Colon (tissue), 2 donors: ENCODE data around the gene DNAL4.

Experiments
- FAIRE-seq: peaks from 2 replicates; lab custom pipeline; 2012; peaks lifted over from hg19 to GRCh38; lab: Jason Lieb, UNC
- donor health status: control.
- donor health status: control.

DNAL4 gene, protein sequence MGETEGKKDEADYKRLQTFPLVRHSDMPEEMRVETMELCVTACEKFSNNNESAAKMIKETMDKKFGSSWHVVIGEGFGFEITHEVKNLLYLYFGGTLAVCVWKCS

DNA sequence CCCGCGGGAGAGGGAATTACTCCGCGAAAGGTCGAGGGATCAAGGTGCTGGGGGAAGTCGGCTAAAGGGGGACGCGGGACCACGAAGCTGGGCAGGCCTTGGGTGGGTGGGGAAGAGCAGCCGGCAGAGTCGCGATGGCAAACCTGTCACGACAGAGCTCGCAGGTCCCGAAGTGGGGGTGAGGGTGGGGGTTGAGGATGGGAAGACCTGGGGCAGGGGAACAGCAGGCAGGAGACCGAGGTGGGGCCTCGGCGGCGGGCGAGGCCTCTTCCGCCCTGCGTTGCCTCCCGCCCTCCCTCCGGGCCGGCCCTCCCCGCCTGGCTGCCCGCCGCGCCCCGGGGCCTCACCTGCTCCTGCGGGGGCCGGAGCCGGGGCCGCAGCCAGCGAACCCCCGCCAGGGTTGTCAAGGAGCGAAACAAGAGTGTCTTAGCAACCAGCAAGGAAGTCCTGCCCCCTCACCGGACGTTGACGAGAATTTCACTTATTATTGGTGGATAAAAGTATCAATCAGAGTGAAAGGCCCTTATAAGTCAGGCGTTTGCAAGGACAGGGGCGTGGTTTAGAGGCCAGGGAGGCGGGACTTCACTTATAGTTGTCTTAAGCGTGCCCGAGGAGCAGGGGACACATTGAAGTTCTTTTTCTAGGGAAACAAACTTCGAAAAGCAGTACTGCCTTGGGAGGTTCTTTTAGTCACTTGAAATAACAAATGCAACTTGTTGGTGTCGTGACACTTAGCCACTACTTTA is at the start of gene DNAL4:
Gene DNAL4, minus strand, starts transcription at position 423 of the 746 bp plus-strand sequence. CDS start 11,412 bp downstream, outside the sequence.
- FAIRE-seq = peak; percentile 18

DNA sequence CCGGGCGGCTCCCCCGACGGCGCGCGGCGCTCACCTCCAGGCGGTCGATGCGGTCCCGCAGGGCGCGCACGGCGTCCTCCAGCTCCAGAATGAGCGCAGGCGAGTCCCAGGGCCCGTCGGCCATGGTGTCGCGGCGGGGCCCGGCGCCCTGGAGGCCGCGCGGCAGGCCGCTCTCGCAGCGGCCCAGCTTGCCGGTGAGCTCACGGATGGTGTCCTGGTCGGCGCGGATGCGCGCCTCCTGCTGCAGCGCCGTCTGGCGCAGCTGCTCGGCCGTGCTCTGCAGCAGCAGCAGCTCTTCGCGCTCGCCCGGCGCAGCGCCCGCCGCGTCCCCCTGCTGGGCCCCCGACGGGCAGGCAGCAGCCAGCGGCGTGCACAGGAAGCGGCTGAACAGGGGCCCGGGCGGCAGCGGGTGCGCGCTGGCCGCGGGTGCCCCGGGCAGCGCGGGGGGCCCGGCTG is 49.3 kb upstream of the DNAL4 start:
- FAIRE-seq = no peak

DNA sequence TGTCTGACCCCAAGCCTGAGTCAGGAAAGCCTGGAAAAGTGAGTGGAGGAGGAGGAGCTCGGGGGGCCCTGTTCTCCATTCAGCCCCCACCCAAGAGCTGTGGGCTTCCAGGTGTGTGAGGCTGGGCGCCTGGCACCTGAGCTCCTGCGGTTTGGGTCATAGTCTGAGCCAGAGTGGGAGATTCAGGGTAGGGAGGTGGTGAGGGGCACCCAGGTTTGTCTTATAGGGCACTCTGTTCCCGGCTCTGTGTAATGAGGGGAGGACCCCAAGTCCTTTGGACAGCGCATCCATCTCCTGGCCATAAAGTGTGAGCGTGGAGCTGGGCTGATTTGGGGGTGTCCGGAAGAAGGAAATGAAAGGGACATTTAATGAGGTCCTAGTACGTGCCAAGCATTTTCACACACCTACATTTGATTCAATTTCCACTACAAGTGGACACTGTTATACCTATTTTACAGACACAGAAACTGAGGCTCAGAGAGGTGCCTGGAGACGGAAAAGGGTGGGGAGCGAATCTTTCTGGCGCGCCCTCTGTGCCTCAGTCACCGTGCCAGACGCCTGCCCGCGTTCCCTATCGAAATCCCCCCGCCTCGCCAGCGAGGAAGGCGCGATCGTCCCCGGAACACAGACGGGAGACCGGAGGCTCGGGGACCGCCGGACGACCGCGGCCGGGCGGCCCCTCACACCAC is 48.7 kb upstream of the DNAL4 start:
- FAIRE-seq = no peak

DNA sequence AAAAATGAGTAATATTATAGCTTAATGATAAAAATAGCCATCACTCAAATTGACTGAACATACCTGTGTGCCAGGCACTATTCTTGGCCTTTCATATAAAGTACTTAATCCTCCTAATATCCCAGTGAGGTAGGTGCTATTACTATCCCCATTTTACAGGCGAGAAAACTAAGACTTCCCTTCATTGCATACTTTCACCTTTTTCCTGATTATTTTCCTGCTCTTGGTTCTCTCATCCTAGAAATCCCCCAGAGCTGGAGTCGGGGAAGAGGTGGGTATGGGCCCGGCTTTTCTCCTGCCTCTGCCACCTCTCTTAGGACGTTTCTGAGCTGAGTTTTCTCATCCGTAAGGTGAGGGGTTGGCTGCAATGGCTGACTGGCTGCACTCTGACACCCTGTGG is 47.7 kb upstream of the DNAL4 start:
- no peak for FAIRE-seq

DNA sequence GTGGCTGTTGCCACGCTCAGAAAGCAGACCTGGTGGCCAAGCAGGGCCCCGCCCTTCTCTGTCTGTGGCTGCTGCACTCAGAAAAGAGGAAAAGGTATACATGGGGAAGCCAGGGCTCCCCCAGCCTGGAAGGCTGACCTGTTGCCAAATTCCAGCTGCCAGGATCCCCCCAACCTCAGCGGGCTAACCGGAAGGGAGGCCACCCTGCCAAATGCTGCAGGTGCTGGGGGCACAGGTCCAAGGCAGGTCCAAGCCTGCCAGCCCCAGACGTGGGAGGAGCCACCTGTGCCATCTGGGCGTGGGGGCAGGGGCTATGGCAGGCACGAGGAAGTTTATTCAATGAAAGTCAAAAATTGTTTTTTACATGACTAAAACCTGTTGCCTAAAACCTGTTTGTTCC is 47.3 kb upstream of the DNAL4 start:
- FAIRE-seq = no peak

DNA sequence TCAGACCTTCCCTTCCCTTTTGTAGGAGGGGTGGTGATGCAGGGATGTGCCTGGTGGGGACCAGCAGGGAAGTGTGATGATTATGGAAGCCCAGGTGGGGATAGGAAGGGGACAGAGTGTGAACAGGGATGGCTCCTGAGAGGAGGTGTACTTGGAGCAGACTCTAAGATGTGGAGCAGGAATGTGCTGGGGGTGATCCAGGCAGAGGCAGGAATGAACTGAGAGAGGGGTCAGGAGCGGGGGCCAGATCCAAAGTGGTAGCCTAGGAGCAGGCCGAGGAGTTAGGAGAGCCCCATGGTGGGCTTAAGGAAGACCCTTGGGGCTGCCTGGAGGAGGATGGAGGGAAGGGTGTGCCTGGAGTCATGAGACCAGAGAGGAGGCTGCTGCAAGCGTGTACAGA is 46.2 kb upstream of the DNAL4 start:
- FAIRE-seq = no peak

DNA sequence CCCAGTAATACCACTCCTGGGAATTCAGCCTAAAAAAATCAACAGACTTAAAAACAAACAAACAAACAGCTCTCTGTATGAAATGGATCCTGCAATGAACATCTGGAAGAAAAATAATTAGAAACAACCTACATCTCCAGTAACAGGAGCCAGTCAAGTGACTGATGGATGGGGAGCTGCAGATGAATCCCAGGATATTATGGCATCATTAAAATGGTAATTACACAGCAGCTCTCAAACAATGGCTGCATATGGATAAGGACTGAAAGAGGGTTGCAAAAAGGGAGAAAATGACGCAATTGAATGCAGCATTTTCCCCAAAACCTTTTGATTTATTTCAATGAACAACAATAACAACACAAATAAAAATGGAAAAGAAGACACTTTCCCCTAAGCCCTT is 45.7 kb upstream of the DNAL4 start:
- FAIRE-seq = no peak

DNA sequence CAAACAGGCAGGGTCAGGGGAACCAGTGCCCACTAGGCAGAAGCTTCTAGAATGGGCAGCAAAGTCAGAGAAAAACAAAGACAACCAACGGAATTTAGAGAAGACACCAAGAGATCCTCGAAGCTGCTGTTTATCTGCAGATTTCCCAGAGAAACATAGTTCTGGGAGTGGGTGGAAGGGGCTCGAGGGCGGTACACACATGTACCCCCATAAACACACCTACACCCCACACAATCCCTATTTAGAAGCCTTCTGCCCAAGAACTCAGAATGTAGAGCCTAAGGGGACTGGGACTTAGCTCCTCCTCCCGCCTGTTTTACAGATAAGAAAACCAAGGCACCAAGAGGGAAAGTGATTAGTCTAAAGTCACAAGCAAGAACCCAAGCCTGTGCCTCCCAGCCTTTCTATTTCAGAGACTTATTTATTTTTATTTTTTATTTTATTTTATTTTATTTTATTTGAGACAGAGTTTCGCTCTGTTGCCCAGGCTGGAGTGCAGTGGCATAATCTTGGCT is 43.5 kb upstream of the DNAL4 start:
- no peak for FAIRE-seq

DNA sequence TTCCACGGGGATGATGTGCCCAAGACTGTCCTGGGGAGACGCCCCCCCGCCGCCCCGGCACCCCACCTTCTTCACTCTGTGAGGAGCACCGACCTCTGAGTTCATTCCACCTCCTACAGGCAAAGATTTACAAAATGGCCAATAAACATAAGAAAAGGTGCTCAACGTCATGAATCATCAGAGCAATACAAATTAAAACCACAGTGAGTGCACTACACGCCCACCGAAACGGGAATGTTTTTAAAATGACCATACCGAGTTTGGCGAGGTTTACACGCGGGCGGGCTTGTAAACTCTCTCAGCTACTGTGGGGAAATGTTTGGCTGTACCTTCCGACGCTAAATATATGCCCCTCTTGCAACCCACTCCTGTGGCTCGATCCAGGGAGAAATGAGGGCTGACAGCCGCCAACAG is 42.0 kb upstream of the DNAL4 start:
- no peak for FAIRE-seq

DNA sequence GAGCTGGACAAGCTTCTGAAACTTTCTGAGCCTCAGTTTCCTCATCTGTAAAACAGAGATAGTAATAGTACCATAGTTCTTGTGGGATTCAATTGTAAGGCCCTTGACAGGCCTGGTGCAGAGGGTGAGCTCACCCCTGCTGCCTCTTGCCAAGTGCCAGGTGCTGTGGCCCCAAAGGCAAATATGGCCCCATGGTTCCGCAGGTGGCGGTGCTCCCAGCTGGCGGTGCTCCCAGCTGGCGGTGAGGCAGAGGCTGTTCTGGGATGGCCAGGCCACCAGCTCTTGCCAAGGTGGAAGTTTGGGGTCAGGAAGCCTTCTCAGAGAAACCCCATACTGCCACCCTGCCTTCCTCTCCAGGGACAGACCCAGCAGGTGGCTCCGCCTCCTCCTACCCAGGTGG is 41.0 kb upstream of the DNAL4 start:
- FAIRE-seq = no peak

DNA sequence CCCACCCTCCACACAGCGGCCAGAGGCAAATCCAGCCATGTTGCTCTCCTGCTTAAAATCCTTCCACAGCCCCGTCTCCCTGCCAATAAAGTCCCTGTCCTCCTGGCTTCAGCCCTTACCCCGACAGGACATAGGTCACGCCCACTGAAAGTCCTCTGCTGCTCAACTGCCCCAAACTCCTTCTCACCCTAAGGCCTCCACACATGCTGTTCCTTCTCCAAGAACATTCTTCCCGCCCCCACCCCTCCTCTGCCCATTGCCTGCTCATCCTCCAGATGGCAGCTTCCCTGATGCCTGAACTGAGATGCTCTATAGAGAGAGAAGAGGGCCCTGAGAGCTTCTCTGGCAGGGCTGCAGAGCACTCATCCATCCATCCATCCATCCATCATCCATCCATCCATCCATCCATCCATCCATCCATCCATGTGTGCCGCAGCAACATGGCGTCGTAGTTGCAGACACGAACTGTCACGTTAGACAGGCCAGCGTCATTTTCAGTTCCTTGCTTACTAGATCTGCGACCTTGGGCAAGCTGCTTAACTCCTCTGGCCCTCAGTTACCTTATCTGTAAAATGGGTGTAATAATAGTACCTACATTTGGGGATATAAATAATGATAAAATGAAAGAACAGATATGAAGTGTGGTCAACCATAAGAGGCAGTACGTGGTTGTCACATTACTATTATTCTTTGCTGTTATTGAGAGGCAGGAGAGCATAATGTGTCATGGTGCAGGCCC is 40.4 kb upstream of the DNAL4 start:
- FAIRE-seq = no peak

DNA sequence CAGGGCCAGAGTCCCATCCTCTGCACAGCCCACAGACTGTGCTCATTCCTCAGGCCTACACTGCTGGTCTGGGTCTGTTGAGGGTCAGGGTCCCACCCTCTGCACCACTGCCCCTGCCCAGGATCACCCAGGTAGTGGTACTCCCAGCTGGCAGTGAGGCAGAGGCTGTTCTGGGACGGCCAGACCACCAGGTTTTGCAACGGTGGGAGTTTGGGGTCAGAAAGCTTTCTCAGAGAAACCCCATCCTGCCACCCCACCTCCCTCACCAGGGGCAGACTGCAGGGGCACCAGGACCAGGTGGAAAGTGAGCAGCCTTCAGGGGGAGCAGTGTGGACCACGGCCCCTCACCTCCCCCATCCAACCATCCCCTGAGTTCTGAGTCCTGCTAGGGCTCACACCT is 39.1 kb upstream of the DNAL4 start:
- FAIRE-seq = no peak

DNA sequence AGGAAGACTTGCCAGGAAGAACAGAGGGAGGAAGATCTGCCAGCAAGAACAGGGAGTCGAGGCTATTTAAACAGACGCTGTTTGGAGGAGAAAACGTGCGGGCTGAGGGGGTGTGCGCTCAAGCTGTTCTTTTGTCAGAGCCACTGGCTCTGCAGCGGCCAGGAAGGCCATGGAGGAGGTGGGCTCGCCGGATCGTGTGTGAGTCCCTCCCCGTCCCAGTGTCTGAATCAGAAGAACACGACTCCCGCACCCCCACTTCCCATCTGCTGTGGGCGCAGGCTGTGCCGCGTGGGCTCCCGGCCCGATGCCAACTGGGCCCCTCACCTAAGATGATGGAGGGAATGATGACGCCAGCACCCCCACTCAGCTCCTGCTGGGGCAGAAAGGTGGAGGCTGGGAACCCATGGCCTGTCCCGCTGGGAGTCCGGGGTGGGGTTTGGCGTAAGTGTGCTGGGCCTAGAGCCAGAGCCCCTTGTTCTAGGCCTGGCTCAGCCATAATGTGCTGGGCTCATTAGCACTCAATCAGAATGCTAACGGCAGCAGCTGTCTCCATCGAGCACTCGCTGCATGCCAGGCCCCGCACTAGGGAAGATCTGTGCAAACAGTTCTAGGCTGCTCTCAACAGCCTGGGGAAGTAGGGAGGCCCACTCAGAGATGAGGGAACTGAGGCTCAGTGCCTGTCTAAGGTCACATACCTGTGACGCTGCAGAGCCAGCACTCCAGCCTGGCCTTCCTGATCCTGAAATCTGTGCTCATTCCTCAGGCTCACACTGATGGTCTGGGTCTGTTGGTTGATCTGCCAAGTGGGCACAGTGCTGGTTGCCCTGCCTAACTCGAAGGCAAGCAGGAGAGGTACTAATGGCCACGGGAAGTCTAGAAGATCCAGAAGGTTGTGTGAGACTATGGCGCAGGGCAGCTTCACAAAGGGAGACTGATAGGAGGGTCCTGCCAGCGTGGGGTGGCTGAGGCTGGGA is 38.3 kb upstream of the DNAL4 start:
- FAIRE-seq = no peak

DNA sequence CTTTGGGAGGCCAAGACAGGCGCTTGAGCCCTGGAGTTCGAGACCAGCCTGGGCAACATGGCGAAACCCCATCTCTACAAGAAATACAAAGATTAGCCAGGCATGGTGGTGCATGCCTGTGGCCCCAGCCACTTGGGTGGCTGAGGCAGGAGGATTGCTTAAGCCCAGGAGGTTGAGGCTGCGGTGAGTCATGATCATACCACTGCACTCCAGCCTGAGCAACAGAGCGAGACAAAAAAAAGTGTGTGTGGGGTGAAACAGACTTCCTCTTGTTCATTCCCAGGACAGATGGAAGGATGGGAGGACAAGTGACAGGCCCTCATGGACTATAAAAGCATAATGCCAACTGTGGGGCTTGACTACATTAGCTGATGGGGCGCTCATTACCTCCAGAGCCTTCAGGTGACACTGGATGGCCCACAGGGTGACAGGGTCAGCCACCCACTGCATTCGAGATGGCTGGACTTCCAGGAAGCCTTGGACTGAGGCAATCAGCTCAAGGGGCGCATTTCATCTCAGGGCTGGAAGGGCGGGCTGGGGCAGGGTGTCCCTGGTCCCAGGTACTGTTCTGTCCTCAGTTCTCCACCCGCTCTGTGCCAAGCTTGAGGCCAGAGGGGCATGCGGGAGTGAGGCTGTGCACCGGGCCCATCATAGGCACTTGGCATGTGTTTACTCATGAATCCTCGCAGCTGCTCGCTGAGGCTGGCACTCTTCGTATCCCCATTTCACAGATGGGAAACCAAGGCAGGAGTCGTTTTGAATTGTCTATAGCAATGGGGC is 37.4 kb upstream of the DNAL4 start:
- no peak for FAIRE-seq

DNA sequence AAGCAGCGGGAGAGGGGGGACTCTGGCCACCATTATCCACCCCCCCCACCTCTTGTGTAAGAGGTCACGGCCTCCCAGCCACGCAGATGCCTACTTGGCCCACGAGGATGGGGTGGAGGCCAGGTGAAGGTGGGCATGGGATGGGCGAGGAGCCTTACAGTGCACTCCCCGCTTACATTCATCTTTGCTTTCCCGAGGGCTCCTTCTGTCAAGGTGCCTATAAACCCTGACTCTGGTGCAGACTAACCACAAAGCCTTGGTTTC is 36.8 kb upstream of the DNAL4 start:
- no peak for FAIRE-seq

DNA sequence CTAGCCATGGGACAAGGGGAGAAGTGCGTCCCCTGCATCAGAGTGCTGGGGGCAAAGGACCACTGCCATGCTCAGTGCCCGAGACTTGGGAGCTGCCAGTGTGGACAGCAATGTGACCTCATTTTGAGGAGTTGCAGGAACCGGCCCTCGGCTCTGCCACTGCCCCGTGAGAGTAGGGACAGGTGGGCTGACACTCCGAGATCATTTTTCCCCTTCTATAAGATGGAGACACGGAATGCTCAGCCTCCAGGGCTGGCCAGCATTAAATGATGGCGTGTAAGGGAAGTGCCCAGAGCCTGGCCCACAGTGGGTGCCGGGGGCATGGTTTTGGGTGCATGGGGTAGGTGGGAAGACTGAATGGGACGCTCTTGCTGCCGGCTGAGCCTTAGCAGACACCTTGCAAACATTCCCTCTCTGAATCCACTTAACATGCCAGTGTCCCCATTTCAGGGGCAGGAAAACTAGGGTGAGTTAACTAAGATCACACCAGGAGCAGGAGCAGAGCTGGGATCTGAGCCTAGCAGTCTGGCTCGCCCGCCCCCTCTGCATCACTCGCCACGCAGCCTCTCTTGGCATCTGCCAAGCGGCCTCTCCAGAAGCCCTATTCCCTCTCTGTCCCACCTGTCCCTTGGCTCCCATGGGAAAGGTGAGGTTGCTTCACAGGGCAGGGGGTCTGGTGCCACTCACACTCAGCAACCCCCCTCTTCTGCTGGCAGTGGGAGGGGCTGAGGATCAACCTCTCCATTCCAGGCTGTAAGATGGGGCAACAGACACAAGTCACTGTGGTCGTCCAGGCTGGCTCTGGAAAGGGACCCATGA is 36.3 kb upstream of the DNAL4 start:
- FAIRE-seq = no peak

DNA sequence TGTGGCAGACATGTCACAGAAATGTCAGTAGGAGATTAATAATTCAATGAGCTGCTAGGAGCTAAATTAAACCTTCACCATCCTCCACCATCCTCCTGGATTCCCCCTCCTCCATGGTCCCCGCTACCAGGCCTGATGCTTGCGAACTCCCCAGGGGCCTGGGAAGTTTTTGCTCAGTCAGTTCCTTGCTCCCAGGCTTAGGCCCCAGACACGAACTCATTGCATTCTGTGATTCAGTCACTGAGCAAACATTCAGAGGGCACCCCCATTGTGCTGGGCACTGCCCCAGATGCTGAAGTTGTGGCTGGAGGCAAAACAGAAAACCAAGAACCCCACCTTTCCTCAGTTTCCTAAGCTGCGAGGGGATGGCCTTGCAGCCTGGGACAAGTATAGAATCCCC is 35.5 kb upstream of the DNAL4 start:
- FAIRE-seq = no peak

DNA sequence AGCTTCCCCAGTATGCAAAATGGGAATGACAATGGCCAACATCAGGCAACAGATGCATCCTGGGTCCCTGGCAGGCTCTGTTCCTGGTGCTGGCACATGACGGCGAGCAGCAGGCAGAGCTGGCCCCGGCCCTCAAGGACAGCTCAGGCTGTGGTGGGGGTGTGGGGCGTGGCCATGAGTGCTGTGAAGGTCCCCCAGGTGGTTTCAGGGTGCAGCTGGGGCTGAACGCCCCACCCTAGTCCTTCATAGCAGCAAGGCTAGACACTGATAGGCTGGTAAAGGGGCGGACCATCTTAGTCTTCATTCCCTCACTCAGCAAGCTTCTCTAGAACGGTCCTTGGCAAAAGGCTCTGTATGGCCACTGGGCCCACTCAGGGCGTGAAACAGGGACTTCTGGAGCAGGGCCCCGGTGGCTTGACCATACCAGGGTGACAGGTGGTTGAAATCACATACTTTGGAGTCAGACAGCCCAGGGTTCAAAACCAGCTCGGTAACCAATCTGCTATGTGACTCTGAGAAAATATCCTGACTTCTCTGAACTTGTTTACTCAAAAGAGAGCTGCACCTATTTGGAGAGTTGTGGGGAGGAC is 34.8 kb upstream of the DNAL4 start:
- no peak for FAIRE-seq

DNA sequence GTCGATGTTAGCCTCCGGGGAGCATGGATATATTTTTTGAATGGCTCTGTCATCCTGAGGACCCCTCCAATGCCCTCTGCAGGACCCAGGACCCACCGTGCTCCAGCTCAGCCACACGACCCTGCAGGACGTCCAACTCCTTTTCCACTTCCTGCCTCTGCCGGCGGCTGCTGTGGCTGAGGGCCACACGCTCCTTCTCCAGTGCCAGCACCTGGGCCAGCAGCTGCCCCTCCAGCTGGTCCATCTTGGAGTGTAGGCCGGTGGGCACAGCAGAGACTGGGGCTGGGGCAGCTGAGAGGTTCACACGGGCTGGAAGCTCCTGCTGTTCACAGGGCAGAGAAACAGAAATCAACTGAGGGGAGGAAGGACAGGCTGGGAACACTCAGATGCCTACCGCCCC is 34.2 kb upstream of the DNAL4 start:
- FAIRE-seq = no peak

DNA sequence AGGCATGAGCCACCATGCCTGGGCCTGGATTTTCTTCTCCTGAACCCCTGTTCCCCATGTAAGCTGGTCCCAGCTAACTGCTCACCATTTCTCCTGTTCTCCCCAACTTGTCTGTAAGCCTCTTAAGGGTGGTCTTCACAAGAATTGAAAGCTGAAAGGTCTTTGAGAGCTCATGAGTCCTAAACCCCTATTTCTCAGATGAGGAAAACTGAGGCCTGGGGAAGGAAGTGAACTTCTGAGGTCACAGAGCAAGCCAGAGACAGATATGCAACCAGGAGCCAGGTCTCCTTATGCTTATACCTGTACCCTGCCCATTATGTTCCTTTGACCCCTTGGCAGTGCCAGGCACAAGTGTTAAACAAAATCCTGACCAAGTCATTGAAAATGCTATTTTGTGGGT is 33.6 kb upstream of the DNAL4 start:
- FAIRE-seq = no peak
